ENCODE data around the gene TGM3. TPM values are rescaled to one million over a fixed set of nuclear protein-coding genes. Genes with fewer than 3 reads are reported as not detected.

The TGM3 gene
- polyA plus RNA-seq, 1 donor (not counting 4 experiments of a cell fraction or from before 2014, with no cell fraction given): 0.08 TPM

GRCh38 chr20:2305479-2305878, 9.7 kb downstream of the TGM3 start:
- no peak for FAIRE-seq
- Histone ChIP-seq H3K4me3 (ENCODE audit: control insufficient read depth in 2 of 3, extremely low read depth in 1 of 3, insufficient read depth in 2 of 3, low read depth in 1 of 3, low read length in 3 of 3) (no peak overlapping the region), H3K9ac (ENCODE audit: control insufficient read depth, extremely low read depth, insufficient read depth, low read length) (no peak overlapping the region), H3K27me3 (ENCODE audit: control insufficient read depth, extremely low read depth, insufficient read depth, low read length) (peaks cover 21% of the 10 kb centered on the region), H3K27ac (ENCODE audit: control insufficient read depth, insufficient read depth, low read length) (no peak overlapping the region), H2AFZ (ENCODE audit: control insufficient read depth, low read length) (no peak overlapping the region), H3K79me2 (ENCODE audit: control insufficient read depth, insufficient read depth, low read length) (no peaks in the 10 kb centered on the region), H3K9me3 (ENCODE audit: control insufficient read depth, low read depth, low read length) (no peaks in the 10 kb centered on the region), H4K20me1 (ENCODE audit: control insufficient read depth, extremely low read depth, insufficient read depth, low read length) (no peaks in the 10 kb centered on the region), H3K4me2 (ENCODE audit: control insufficient read depth, extremely low read depth, insufficient read depth, low read depth, low read length) (no peak overlapping the region), H3K9me1 (ENCODE audit: control insufficient read depth, extremely low read depth, insufficient read depth, low read length) (no peaks in the 10 kb centered on the region), H3K4me1 (ENCODE audit: control insufficient read depth, extremely low read depth, insufficient read depth, low read length) (no peaks in the 10 kb centered on the region), H3K36me3 (ENCODE audit: control insufficient read depth in 2 of 2, extremely low read depth in 1 of 2, insufficient read depth in 2 of 2, low read length in 2 of 2) (no peaks in the 10 kb centered on the region)
- DNase-seq (ENCODE audit: low read depth, low spot score): no peak
- dilution Hi-C loops (cut with MboI; ENCODE audit: extremely low pct_ligation_motif_present, low sequenced_read_pairs): no loop called here
- TF ChIP-seq, protein P1, sequence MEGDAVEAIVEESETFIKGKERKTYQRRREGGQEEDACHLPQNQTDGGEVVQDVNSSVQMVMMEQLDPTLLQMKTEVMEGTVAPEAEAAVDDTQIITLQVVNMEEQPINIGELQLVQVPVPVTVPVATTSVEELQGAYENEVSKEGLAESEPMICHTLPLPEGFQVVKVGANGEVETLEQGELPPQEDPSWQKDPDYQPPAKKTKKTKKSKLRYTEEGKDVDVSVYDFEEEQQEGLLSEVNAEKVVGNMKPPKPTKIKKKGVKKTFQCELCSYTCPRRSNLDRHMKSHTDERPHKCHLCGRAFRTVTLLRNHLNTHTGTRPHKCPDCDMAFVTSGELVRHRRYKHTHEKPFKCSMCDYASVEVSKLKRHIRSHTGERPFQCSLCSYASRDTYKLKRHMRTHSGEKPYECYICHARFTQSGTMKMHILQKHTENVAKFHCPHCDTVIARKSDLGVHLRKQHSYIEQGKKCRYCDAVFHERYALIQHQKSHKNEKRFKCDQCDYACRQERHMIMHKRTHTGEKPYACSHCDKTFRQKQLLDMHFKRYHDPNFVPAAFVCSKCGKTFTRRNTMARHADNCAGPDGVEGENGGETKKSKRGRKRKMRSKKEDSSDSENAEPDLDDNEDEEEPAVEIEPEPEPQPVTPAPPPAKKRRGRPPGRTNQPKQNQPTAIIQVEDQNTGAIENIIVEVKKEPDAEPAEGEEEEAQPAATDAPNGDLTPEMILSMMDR (optimal IDR thresholded peaks at IDR 0.05 in 1 of 3, IDR thresholded peaks at IDR 0.05 in 1 of 3, conservative IDR thresholded peaks at IDR 0.05 in 1 of 3; ENCODE audit: extremely low read depth in 1 of 3, insufficient read depth in 2 of 3, low read length in 3 of 3): no peak
- TF ChIP-seq EZH2 (IDR thresholded peaks at IDR 0.05; ENCODE audit: low read length): no peak

GRCh38 chr20:2305946-2306345, 10.1 kb downstream of the TGM3 start:
- H3K4me1 ChIP-seq (ENCODE audit: control insufficient read depth, extremely low read depth, insufficient read depth, low read length): no peaks in the 10 kb centered on the region
- no peak overlapping the region for H2AFZ ChIP-seq (ENCODE audit: control insufficient read depth, low read length)
- FAIRE-seq (no peak), DNase-seq (ENCODE audit: low read depth, low spot score) (no peak)
- no peaks in the 10 kb centered on the region for H4K20me1 ChIP-seq (ENCODE audit: control insufficient read depth, extremely low read depth, insufficient read depth, low read length)
- no peak overlapping the region for H3K4me2 ChIP-seq (ENCODE audit: control insufficient read depth, extremely low read depth, insufficient read depth, low read depth, low read length)
- dilution Hi-C loops (cut with MboI; ENCODE audit: extremely low pct_ligation_motif_present, low sequenced_read_pairs): no loop called here
- TF ChIP-seq, protein P1 (optimal IDR thresholded peaks at IDR 0.05 in 1 of 3, IDR thresholded peaks at IDR 0.05 in 1 of 3, conservative IDR thresholded peaks at IDR 0.05 in 1 of 3; ENCODE audit: extremely low read depth in 1 of 3, insufficient read depth in 2 of 3, low read length in 3 of 3): no peak
- no peak for TF ChIP-seq EZH2 (IDR thresholded peaks at IDR 0.05; ENCODE audit: low read length)
- H3K4me3 ChIP-seq (ENCODE audit: control insufficient read depth in 2 of 3, extremely low read depth in 1 of 3, insufficient read depth in 2 of 3, low read depth in 1 of 3, low read length in 3 of 3): no peak overlapping the region
- H3K9me3 ChIP-seq (ENCODE audit: control insufficient read depth, low read depth, low read length): no peaks in the 10 kb centered on the region
- H3K9ac ChIP-seq (ENCODE audit: control insufficient read depth, extremely low read depth, insufficient read depth, low read length): no peak overlapping the region
- peaks cover 26% of the 10 kb centered on the region for H3K27me3 ChIP-seq (ENCODE audit: control insufficient read depth, extremely low read depth, insufficient read depth, low read length)
- no peaks in the 10 kb centered on the region for H3K36me3 ChIP-seq (ENCODE audit: control insufficient read depth in 2 of 2, extremely low read depth in 1 of 2, insufficient read depth in 2 of 2, low read length in 2 of 2)
- H3K27ac ChIP-seq (ENCODE audit: control insufficient read depth, insufficient read depth, low read length): no peak overlapping the region
- H3K79me2 ChIP-seq (ENCODE audit: control insufficient read depth, insufficient read depth, low read length): no peaks in the 10 kb centered on the region
- no peaks in the 10 kb centered on the region for H3K9me1 ChIP-seq (ENCODE audit: control insufficient read depth, extremely low read depth, insufficient read depth, low read length)
